HepG2 (cell line): ENCODE results near the gene JAG1. TPM values are rescaled to one million over a fixed set of nuclear protein-coding genes. Genes with fewer than 3 reads are reported as not detected.

ENCODE experiments used
- EP300 ChIP-seq, 3 experiments: sonication (generic) in 1 of 3; formaldehyde crosslinking in 1 of 3; IDR thresholded peaks; 2 replicates each; pipeline versions ENCODE4 v1.5.1 to v1.6.1; 2011 to 2020; ENCODE audit warnings: low read depth in 2 of 3, low read length in 2 of 3, borderline replicate concordance in 1 of 3, improper control_type of control experiment in 1 of 3, mild to moderate bottlenecking in 1 of 3, missing genetic modification reagents in 1 of 3, moderate library complexity in 1 of 3
- GABPB1 ChIP-seq: IDR thresholded peaks from 2 replicates; pipeline ENCODE4 v1.6.1; 2016; ENCODE audit warnings: mild to moderate bottlenecking, missing genetic modification reagents, moderate library complexity, missing compliant biosample characterization
- HCFC1 ChIP-seq: fragments of 150-350 bp; IDR thresholded peaks from 2 replicates; pipeline ENCODE4 v1.6.1; 2014; ENCODE audit warnings: low read depth, low read length
- HNRNPL ChIP-seq: fragments of 200-400 bp; formaldehyde crosslinking; IDR thresholded peaks from 2 replicates; pipeline ENCODE4 v1.6.1; 2017; ENCODE audit warnings: mild to moderate bottlenecking, low read depth, low read length
- HNRNPLL ChIP-seq: fragments of 200-400 bp; formaldehyde crosslinking; IDR thresholded peaks from 2 replicates; pipeline ENCODE4 v1.6.1; 2017; ENCODE audit warnings: mild to moderate bottlenecking, low read depth, low read length; ENCODE audit not compliant: poor library complexity, severe bottlenecking
- KLF6 ChIP-seq: IDR thresholded peaks from 2 replicates; pipeline ENCODE4 v1.8.0; 2016; ENCODE audit warnings: missing biosample characterization, missing genetic modification reagents
- MTF2 ChIP-seq: sonication (generic); formaldehyde crosslinking; IDR thresholded peaks from 2 replicates; pipeline ENCODE4 v1.5.0; 2020; ENCODE audit warnings: missing genetic modification reagents, borderline replicate concordance
- NAIF1 ChIP-seq: sonication (generic); formaldehyde crosslinking; IDR thresholded peaks from 2 replicates; pipeline ENCODE4 v1.5.0; 2020; ENCODE audit warnings: mild to moderate bottlenecking, missing genetic modification reagents, borderline replicate concordance
- NFIC ChIP-seq: IDR thresholded peaks from 2 replicates; pipeline ENCODE4 v1.6.1; 2012; ENCODE audit warnings: mild to moderate bottlenecking, low read length, inconsistent platforms
- NFYB ChIP-seq: sonication (generic); formaldehyde crosslinking; IDR thresholded peaks from 2 replicates; pipeline ENCODE4 v1.4.0; 2020; ENCODE audit warnings: missing genetic modification reagents
- PAF1 ChIP-seq: IDR thresholded peaks from 2 replicates; pipeline ENCODE4 v1.6.1; 2016; ENCODE audit warnings: missing genetic modification reagents, missing compliant biosample characterization
- PLRG1 ChIP-seq: fragments of 450-650 bp; conservative IDR thresholded peaks from 2 replicates; pipeline ENCODE4 v1.6.1; 2016
- POLR2AphosphoS2 ChIP-seq: IDR thresholded peaks from 2 replicates; pipeline ENCODE4 v1.6.1; 2011; ENCODE audit warnings: low read depth, low read length, improper control_type of control experiment
- RAD51 ChIP-seq: fragments of 450-650 bp; IDR thresholded peaks from 2 replicates; pipeline ENCODE4 v1.6.1; 2016; ENCODE audit warnings: borderline replicate concordance
- SALL1 ChIP-seq: sonication (generic); formaldehyde crosslinking; IDR thresholded peaks from 2 replicates; pipeline ENCODE4 v1.8.0; 2022; ENCODE audit warnings: mild to moderate bottlenecking, missing genetic modification reagents
- SAP130 ChIP-seq: IDR thresholded peaks from 2 replicates; pipeline ENCODE4 v1.6.1; 2016; ENCODE audit warnings: low read depth
- TEAD2 ChIP-seq: sonication (generic); formaldehyde crosslinking; IDR thresholded peaks from 2 replicates; pipeline ENCODE4 v1.9.0; 2021; ENCODE audit warnings: missing genetic modification reagents
- WIZ ChIP-seq: sonication (generic); formaldehyde crosslinking; IDR thresholded peaks from 2 replicates; pipeline ENCODE4 v1.5.1; 2020; ENCODE audit warnings: mild to moderate bottlenecking, missing genetic modification reagents
- ZFP1 ChIP-seq: IDR thresholded peaks from 2 replicates; pipeline ENCODE4 v1.6.1; 2016
- ZMYM2 ChIP-seq: sonication (generic); formaldehyde crosslinking; IDR thresholded peaks from 2 replicates; pipeline ENCODE4 v1.8.0; 2022; ENCODE audit warnings: mild to moderate bottlenecking, missing genetic modification reagents
- ZNF160 ChIP-seq: sonication (generic); formaldehyde crosslinking; IDR thresholded peaks from 2 replicates; pipeline ENCODE4 v1.8.0; 2022; ENCODE audit warnings: mild to moderate bottlenecking, inconsistent platforms, missing genetic modification reagents
- ZNF224 ChIP-seq: sonication (generic); formaldehyde crosslinking; IDR thresholded peaks from 2 replicates; pipeline ENCODE4 v1.5.0; 2020; ENCODE audit warnings: mild to moderate bottlenecking, missing genetic modification reagents
- ZNF335 ChIP-seq: sonication (generic); formaldehyde crosslinking; IDR thresholded peaks from 2 replicates; pipeline ENCODE4 v1.4.0; 2020; ENCODE audit warnings: missing genetic modification reagents
- ZNF383 ChIP-seq: sonication (generic); formaldehyde crosslinking; IDR thresholded peaks from 2 replicates; pipeline ENCODE4 v1.4.0; 2020; ENCODE audit warnings: missing genetic modification reagents, mild to moderate bottlenecking, borderline replicate concordance
- ZSCAN21 ChIP-seq: sonication (generic); formaldehyde crosslinking; IDR thresholded peaks from 2 replicates; pipeline ENCODE4 v1.8.0; 2022; ENCODE audit warnings: mild to moderate bottlenecking, missing genetic modification reagents, moderate library complexity, borderline replicate concordance
- polyA plus RNA-seq, 8 experiments: library from polyadenylated mRNA; depleted of rRNA in 3 of 8; stranded (reverse) in 7 of 8; unstranded in 1 of 8; fragments of >200 nt; fragmentation: Illumina TruSeq in 4 of 8; extraction: Trizol in 4 of 8; gene quantifications; 2 replicates each; pipeline versions ENCODE4 v1.2.1 to v1.2.3, GENCODE V29; 2011 to 2016; ENCODE audit warnings: low read depth in 4 of 8, missing spikeins in 1 of 8, mixed read lengths in 1 of 8; ENCODE audit not compliant: insufficient read depth in 1 of 8
- total RNA-seq, 5 experiments: library from RNA; depleted of rRNA; stranded (reverse); fragments of >200 nt; fragmentation: Illumina TruSeq; extraction: Trizol; gene quantifications; 2 replicates each; pipeline ENCODE4 v1.2.3, GENCODE V29; 2016; ENCODE audit warnings: low read depth in 1 of 5
- TF ChIP-seq, protein P1 (sequence below): IDR thresholded peaks from 2 replicates; pipeline ENCODE4 v1.6.1; 2016
- TF ChIP-seq, protein P2 (sequence below): sonication (generic); formaldehyde crosslinking; IDR thresholded peaks from 2 replicates; pipeline ENCODE4 v1.5.1; 2020; ENCODE audit warnings: missing genetic modification reagents, mild to moderate bottlenecking, borderline replicate concordance
- TF ChIP-seq, protein P3 (sequence below): sonication (generic); formaldehyde crosslinking; IDR thresholded peaks from 2 replicates; pipeline ENCODE4 v1.4.0; 2020; ENCODE audit warnings: missing genetic modification reagents

The JAG1 gene
- total and polyA plus RNA-seq, 2 of the 13 experiments (the other 11 are each of a cell fraction or from before 2014, with no cell fraction given) = 47.1 to 56.3 TPM

DNA sequence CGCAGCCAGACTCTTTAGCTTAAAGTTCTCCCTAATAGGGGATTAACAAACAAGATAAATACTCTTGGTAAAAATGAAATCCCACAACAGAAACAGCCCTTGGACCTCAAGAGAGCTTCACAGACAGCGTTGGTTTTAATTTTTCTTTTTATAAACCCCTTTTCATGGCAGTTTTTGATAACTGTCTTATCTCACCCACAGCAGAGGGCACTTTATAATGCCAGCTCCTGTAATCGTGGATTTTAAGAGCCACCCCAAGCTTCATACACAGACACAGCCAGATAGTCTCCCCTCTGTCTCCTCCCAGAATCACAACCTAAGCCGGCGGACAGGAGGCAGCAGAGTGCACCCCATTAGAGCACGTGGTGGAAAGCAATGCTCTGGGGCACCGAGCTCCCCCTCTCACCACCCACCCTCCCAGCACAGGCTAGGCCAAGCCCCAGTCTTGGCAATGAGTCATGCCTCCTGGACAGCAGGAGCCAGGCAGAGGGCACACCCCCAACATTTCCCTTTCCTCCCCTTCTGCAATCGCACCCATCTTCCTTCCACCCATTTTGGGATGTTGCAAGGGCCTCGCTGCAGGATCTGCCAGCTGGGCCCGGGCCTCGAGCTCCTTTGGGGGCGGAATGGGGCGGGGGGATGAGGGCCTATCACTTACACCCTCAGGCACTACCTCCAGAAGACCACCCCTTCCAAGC is 2.4 kb downstream of the JAG1 start (continued):
- TF ChIP-seq PLRG1 (no peak), HNRNPLL (peak; percentile 34), PAF1 (CRISPR knock-in tag) (no peak), KLF6 (CRISPR knock-in tag) (0 out of 2 replicates have a peak, but pooled peaks have one; percentile 18), HNRNPL (peak; percentile 89), SAP130 (CRISPR knock-in tag) (peak; percentile 96), ZNF160 (no peak), NAIF1 (CRISPR knock-in tag) (0 out of 2 replicates have a peak, but pooled peaks have one; percentile 28), ZFP1 (0 out of 2 replicates have a peak, but pooled peaks have one; percentile 75), EP300 (IDR thresholded peaks at IDR 0.05; ENCODE audit: low read depth in 2 of 2, low read length in 2 of 2) (peak; percentile 39 to 76; a peak in 2 of 4 replicates), EP300 (CRISPR knock-in tag; IDR thresholded peaks at IDR 0.05; ENCODE audit: borderline replicate concordance) (peak; percentile 68), NFYB (0 out of 2 replicates have a peak, but pooled peaks have one; percentile 11), POLR2AphosphoS2 (peak; percentile 70; the same call in 1 of the 2 replicates), ZNF335 (CRISPR knock-in tag) (peak; percentile 83), ZNF383 (0 out of 2 replicates have a peak, but pooled peaks have one; percentile 70), TEAD2 (CRISPR knock-in tag) (no peak), ZNF224 (no peak), ZSCAN21 (CRISPR knock-in tag) (no peak), WIZ (CRISPR knock-in tag) (no peak), SALL1 (CRISPR knock-in tag) (peak; percentile 84), RAD51 (no peak), MTF2 (CRISPR knock-in tag) (no peak), NFIC (no peak), ZMYM2 (no peak), GABPB1 (CRISPR knock-in tag) (no peak; the same call in 1 of the 2 replicates), HCFC1 (no peak)
- TF ChIP-seq, protein P1, sequence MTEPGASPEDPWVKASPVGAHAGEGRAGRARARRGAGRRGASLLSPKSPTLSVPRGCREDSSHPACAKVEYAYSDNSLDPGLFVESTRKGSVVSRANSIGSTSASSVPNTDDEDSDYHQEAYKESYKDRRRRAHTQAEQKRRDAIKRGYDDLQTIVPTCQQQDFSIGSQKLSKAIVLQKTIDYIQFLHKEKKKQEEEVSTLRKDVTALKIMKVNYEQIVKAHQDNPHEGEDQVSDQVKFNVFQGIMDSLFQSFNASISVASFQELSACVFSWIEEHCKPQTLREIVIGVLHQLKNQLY = no peak; the same call in 1 of the 2 replicates
- TF ChIP-seq, protein P2, sequence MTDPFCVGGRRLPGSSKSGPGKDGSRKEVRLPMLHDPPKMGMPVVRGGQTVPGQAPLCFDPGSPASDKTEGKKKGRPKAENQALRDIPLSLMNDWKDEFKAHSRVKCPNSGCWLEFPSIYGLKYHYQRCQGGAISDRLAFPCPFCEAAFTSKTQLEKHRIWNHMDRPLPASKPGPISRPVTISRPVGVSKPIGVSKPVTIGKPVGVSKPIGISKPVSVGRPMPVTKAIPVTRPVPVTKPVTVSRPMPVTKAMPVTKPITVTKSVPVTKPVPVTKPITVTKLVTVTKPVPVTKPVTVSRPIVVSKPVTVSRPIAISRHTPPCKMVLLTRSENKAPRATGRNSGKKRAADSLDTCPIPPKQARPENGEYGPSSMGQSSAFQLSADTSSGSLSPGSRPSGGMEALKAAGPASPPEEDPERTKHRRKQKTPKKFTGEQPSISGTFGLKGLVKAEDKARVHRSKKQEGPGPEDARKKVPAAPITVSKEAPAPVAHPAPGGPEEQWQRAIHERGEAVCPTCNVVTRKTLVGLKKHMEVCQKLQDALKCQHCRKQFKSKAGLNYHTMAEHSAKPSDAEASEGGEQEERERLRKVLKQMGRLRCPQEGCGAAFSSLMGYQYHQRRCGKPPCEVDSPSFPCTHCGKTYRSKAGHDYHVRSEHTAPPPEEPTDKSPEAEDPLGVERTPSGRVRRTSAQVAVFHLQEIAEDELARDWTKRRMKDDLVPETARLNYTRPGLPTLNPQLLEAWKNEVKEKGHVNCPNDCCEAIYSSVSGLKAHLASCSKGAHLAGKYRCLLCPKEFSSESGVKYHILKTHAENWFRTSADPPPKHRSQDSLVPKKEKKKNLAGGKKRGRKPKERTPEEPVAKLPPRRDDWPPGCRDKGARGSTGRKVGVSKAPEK (CRISPR knock-in tag) = no peak; the same call in 1 of the 2 replicates
- TF ChIP-seq, protein P3, sequence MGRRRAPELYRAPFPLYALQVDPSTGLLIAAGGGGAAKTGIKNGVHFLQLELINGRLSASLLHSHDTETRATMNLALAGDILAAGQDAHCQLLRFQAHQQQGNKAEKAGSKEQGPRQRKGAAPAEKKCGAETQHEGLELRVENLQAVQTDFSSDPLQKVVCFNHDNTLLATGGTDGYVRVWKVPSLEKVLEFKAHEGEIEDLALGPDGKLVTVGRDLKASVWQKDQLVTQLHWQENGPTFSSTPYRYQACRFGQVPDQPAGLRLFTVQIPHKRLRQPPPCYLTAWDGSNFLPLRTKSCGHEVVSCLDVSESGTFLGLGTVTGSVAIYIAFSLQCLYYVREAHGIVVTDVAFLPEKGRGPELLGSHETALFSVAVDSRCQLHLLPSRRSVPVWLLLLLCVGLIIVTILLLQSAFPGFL (CRISPR knock-in tag) = no peak
